ENCODE results near the gene SETD6.

The SETD6 gene

GRCh38 chr16:58493756-58494431 lies 21.4 kb upstream of the SETD6 start:
- no peak for DNase-seq (ENCODE audit: low read depth in 3 of 3)

GRCh38 chr16:58494981-58495520 lies 20.3 kb upstream of the SETD6 start:
- peak; percentile 31 to 73 (median 50) for DNase-seq (ENCODE audit: low read depth in 3 of 3)

GRCh38 chr16:58495521-58496331 lies 19.6 kb upstream of the SETD6 start:
- no peak for DNase-seq (ENCODE audit: low read depth in 3 of 3)

- DNase-seq (ENCODE audit: low read depth in 3 of 3) = no peak
Observed at GRCh38 chr16:58497468-58497867, 17.8 kb upstream of the SETD6 start.

GRCh38 chr16:58497935-58498334 lies 17.4 kb upstream of the SETD6 start:
- DNase-seq (ENCODE audit: low read depth in 3 of 3) = no peak

GRCh38 chr16:58498341-58499091 lies 16.8 kb upstream of the SETD6 start:
- no peak for DNase-seq (ENCODE audit: low read depth in 3 of 3)

GRCh38 chr16:58499092-58499511 lies 16.2 kb upstream of the SETD6 start:
- no peak for DNase-seq (ENCODE audit: low read depth in 3 of 3)

GRCh38 chr16:58499615-58500351 lies 15.5 kb upstream of the SETD6 start, which contains the start of gene NDRG4:
Gene NDRG4 (plus strand): TSS chr16:58500143. CDS start chr16:58500249, 106 bp downstream.
- peak in 1 of 3 experiments; percentile 46 for DNase-seq (ENCODE audit: low read depth in 3 of 3)

- no peak for DNase-seq (ENCODE audit: low read depth in 3 of 3)
Observed at GRCh38 chr16:58500430-58501241, 14.7 kb upstream of the SETD6 start.

GRCh38 chr16:58501242-58502131 lies 13.8 kb upstream of the SETD6 start:
- DNase-seq (ENCODE audit: low read depth in 3 of 3) = peak in 2 of 3 experiments; percentile 19 to 59

GRCh38 chr16:58502217-58502921 lies 12.9 kb upstream of the SETD6 start:
- no peak for DNase-seq (ENCODE audit: low read depth in 3 of 3)

GRCh38 chr16:58503166-58503862 lies 12.0 kb upstream of the SETD6 start:
- DNase-seq (ENCODE audit: low read depth in 3 of 3) = no peak

- DNase-seq (ENCODE audit: low read depth in 3 of 3) = no peak
Observed at GRCh38 chr16:58503863-58504688, 11.2 kb upstream of the SETD6 start.

GRCh38 chr16:58506241-58507194 lies 8.8 kb upstream of the SETD6 start:
- DNase-seq (ENCODE audit: low read depth in 3 of 3) = no peak

GRCh38 chr16:58507195-58507962 lies 7.9 kb upstream of the SETD6 start:
- DNase-seq (ENCODE audit: low read depth in 3 of 3) = no peak
